ENCODE data around the gene FYCO1. TPM values are rescaled to one million over a fixed set of nuclear protein-coding genes. Genes with fewer than 3 reads are reported as not detected.

Gene FYCO1
- total and polyA plus RNA-seq, 8 donors: 19.0 to 42.7 (median 20.4) TPM

- no peak for ATAC-seq
Measured at GRCh38 chr3:45870099-45870498, 125.5 kb downstream of the FYCO1 start.

GRCh38 chr3:45869638-45870037 lies 126.0 kb downstream of the FYCO1 start:
- Histone ChIP-seq H3K4me1 (no peaks in the 10 kb centered on the region), H3K36me3 (no peaks in the 10 kb centered on the region), H3K27me3 (no peaks in the 10 kb centered on the region), H3K9me3 (no peaks in the 10 kb centered on the region), H3K4me3 (no peak overlapping the region), H3K27ac (no peak overlapping the region)
- DNase-seq: no peak
- no peak for ATAC-seq
- intact Hi-C loops (cut with DNase I): no loop called here
- no peak for TF ChIP-seq CTCF (IDR thresholded peaks at IDR 0.05)

More at GRCh38 chr3:45870099-45870498, 125.5 kb downstream of the FYCO1 start:
- intact Hi-C loops (cut with DNase I): no loop called here
- Histone ChIP-seq H3K4me1 (no peaks in the 10 kb centered on the region), H3K27ac (no peak overlapping the region), H3K9me3 (no peaks in the 10 kb centered on the region), H3K36me3 (no peaks in the 10 kb centered on the region), H3K4me3 (no peak overlapping the region), H3K27me3 (no peaks in the 10 kb centered on the region)
- no peak for TF ChIP-seq CTCF (IDR thresholded peaks at IDR 0.05)
- no peak for DNase-seq

GRCh38 chr3:45868650-45869049 lies 127.0 kb downstream of the FYCO1 start:
- no peak for TF ChIP-seq CTCF (IDR thresholded peaks at IDR 0.05)
- no peak for DNase-seq

GRCh38 chr3:45868213-45868612 lies 127.4 kb downstream of the FYCO1 start:
- no peak overlapping the region for H3K4me3 ChIP-seq
- H3K9me3 ChIP-seq: peaks cover 0 to 6% of the 10 kb centered on the region in 2 donors
- H3K27me3 ChIP-seq: no peaks in the 10 kb centered on the region
- no peak overlapping the region for H3K27ac ChIP-seq
- DNase-seq (peak in 1 of 4 donors; percentile 7), ATAC-seq (peak; percentile 41)
- H3K36me3 ChIP-seq: no peaks in the 10 kb centered on the region
- H3K4me1 ChIP-seq: no peaks in the 10 kb centered on the region
- intact Hi-C loops (cut with DNase I): no loop called here
- TF ChIP-seq CTCF (IDR thresholded peaks at IDR 0.05): no peak

More at GRCh38 chr3:45868650-45869049, 127.0 kb downstream of the FYCO1 start:
- no peak overlapping the region for H3K4me3 ChIP-seq
- intact Hi-C loops (cut with DNase I): no loop called here
- H3K36me3 ChIP-seq: no peaks in the 10 kb centered on the region
- ATAC-seq: no peak
- peaks cover 0 to 2% of the 10 kb centered on the region in 2 donors for H3K9me3 ChIP-seq
- H3K27ac ChIP-seq: no peak overlapping the region
- H3K27me3 ChIP-seq: no peaks in the 10 kb centered on the region
- no peaks in the 10 kb centered on the region for H3K4me1 ChIP-seq

Other genes with a start within 250 kb of the FYCO1 start
- gene SLC6A20, start 199.3 kb downstream of the FYCO1 start, total RNA-seq: 10 to 100 TPM in 1 of 2 donors, 1 to 10 TPM in 1; 6.1 to 17.0 TPM
- 1 to 10 TPM in 5 of 6 donors, under 1 TPM in 1; 0.61 to 2.4 (median 1.6) TPM for gene SLC6A20, start 199.3 kb downstream of the FYCO1 start, polyA plus RNA-seq (ENCODE audit: insufficient read length in 6 of 6)
- gene LZTFL1, start 153.7 kb downstream of the FYCO1 start, total RNA-seq: 10 to 100 TPM; 17.0 to 27.2 TPM
- gene LZTFL1, start 153.7 kb downstream of the FYCO1 start, polyA plus RNA-seq (ENCODE audit: insufficient read length in 6 of 6): 10 to 100 TPM; 46.5 to 66.8 (median 56.1) TPM
- under 1 TPM in 1 of 2 donors, not detected in 1; 0.12 TPM for gene CCR9, start 109.3 kb downstream of the FYCO1 start, total RNA-seq
- under 1 TPM in 3 of 6 donors, not detected in 3; 0.11 to 0.32 (median 0.28) TPM for gene CCR9, start 109.3 kb downstream of the FYCO1 start, polyA plus RNA-seq (ENCODE audit: insufficient read length in 6 of 6)
- 1 to 10 TPM in 1 of 2 donors, under 1 TPM in 1; 0.96 to 4.1 TPM for gene CXCR6, start 52.4 kb downstream of the FYCO1 start, total RNA-seq
- 1 to 10 TPM in 4 of 6 donors, under 1 TPM in 2; 0.61 to 1.6 (median 1.2) TPM for gene CXCR6, start 52.4 kb downstream of the FYCO1 start, polyA plus RNA-seq (ENCODE audit: insufficient read length in 6 of 6)
- gene XCR1, start 31.7 kb upstream of the FYCO1 start, total RNA-seq: 1 to 10 TPM in 1 of 2 donors, under 1 TPM in 1; 0.44 to 2.0 TPM
- gene XCR1, start 31.7 kb upstream of the FYCO1 start, polyA plus RNA-seq (ENCODE audit: insufficient read length in 6 of 6): 1 to 10 TPM in 2 of 6 donors, under 1 TPM in 4; 0.07 to 1.1 (median 0.66) TPM
- 10 to 100 TPM; 18.9 to 84.5 TPM for gene CCR1, start 212.5 kb upstream of the FYCO1 start, total RNA-seq
- gene CCR1, start 212.5 kb upstream of the FYCO1 start, polyA plus RNA-seq (ENCODE audit: insufficient read length in 6 of 6): 1 to 10 TPM; 5.2 to 8.9 (median 7.5) TPM
- gene CCR3, start 246.6 kb upstream of the FYCO1 start, total RNA-seq: under 1 TPM in 1 of 2 donors, not detected in 1; 0.20 TPM
- gene CCR3, start 246.6 kb upstream of the FYCO1 start, polyA plus RNA-seq (ENCODE audit: insufficient read length in 6 of 6): under 1 TPM in 4 of 6 donors, not detected in 2; 0.10 to 0.22 (median 0.20) TPM

Data from left lung (tissue), 10 donors.